C4-2B (cell line): Measurements from ENCODE around the gene SRPK2.

Experiments
- CTCF ChIP-seq: fragments of 450-650 bp; conservative IDR thresholded peaks from 2 replicates; pipeline ENCODE4 v1.5.1; 2017; ENCODE audit warnings: mild to moderate bottlenecking
- ZFX ChIP-seq: fragments of 450-650 bp; IDR thresholded peaks from 2 replicates; pipeline ENCODE4 v1.6.1; 2017

DNA sequence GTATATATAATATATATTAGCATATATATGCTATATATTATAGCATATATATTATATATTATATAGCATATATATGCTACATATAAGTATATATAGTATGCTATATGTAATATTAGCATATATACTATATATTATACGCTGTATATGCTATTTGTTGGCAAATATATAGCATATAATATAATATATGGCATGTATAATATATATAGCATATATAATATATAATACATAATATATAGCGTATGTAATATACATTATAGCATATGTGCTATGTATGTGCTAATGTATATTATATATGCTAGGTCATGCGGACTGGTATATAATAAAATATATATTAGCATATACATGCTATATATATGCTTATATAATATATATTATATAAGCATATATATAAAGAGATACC lies 301.9 kb downstream of the SRPK2 start:
- TF ChIP-seq CTCF: no peak
- TF ChIP-seq ZFX: no peak
